Mesenchymal stem cell (in vitro differentiated cells and primary cell): ENCODE results near the gene DBH.

Experiments
- DNase-seq: peaks from one replicate; pipeline ENCODE4 v3.0.0-alpha.2; 2013
- H2AFZ ChIP-seq: one replicate; pipeline ENCODE4 v1.6.1; 2013; ENCODE audit warnings: low read depth, mild to moderate bottlenecking, control low read depth, inconsistent platforms, low read length, moderate library complexity
- H2AK5ac ChIP-seq: 2 replicates; pipeline ENCODE4 v1.6.1; 2013; ENCODE audit warnings: low read length, moderate library complexity, mild to moderate bottlenecking, inconsistent platforms; ENCODE audit not compliant: severe bottlenecking
- H2BK120ac ChIP-seq: one replicate; pipeline ENCODE4 v1.6.1; 2013; ENCODE audit warnings: low read depth, mild to moderate bottlenecking, inconsistent platforms, low read length, moderate library complexity
- H2BK12ac ChIP-seq, 2 experiments: one replicate each; pipeline ENCODE4 v1.6.1; 2013; ENCODE audit warnings: inconsistent platforms in 2 of 2, low read length in 2 of 2, mild to moderate bottlenecking in 2 of 2, moderate library complexity in 2 of 2, control low read depth in 1 of 2
- H2BK15ac ChIP-seq: one replicate; pipeline ENCODE4 v1.6.1; 2013; ENCODE audit warnings: mild to moderate bottlenecking, low read depth, inconsistent platforms; ENCODE audit not compliant: poor library complexity, severe bottlenecking
- H2BK5ac ChIP-seq: 2 replicates; pipeline ENCODE4 v1.6.1; 2013; ENCODE audit warnings: low read depth, mild to moderate bottlenecking, low read length, control low read depth, inconsistent platforms; ENCODE audit not compliant: poor library complexity, severe bottlenecking
- H3K14ac ChIP-seq, 2 experiments: one replicate each; pipeline ENCODE4 v1.6.1; 2013; ENCODE audit warnings: inconsistent platforms in 2 of 2, low read length in 2 of 2, control low read depth in 1 of 2, mild to moderate bottlenecking in 1 of 2, moderate library complexity in 1 of 2
- H3K18ac ChIP-seq, 2 experiments: one replicate each; pipeline ENCODE4 v1.6.1; 2013; ENCODE audit warnings: inconsistent platforms in 2 of 2, low read length in 2 of 2, control low read depth in 1 of 2, low read depth in 1 of 2, mild to moderate bottlenecking in 1 of 2
- H3K23ac ChIP-seq, 2 experiments: one replicate each; pipeline ENCODE4 v1.6.1; 2013; ENCODE audit warnings: inconsistent platforms in 2 of 2, low read length in 2 of 2, mild to moderate bottlenecking in 2 of 2, moderate library complexity in 2 of 2, control low read depth in 1 of 2
- H3K27ac ChIP-seq: 2 replicates; pipeline ENCODE4 v1.5.1; 2013; ENCODE audit warnings: mild to moderate bottlenecking, moderate library complexity, low read length, control low read depth, inconsistent platforms; ENCODE audit not compliant: poor library complexity, severe bottlenecking
- H3K27me3 ChIP-seq, 2 experiments: 2 replicates each; pipeline versions ENCODE4 v1.6.1 to v1.7.0; 2013; ENCODE audit warnings: low read length in 2 of 2, mild to moderate bottlenecking in 2 of 2, moderate library complexity in 2 of 2, control low read depth in 1 of 2, inconsistent platforms in 1 of 2; ENCODE audit not compliant: control insufficient read depth in 1 of 2, insufficient read depth in 1 of 2
- H3K36me3 ChIP-seq, 2 experiments: 2 replicates each; pipeline versions ENCODE4 v1.6.1 to v1.7.0; 2013; ENCODE audit warnings: low read length in 2 of 2, control low read depth in 1 of 2, inconsistent platforms in 1 of 2, low read depth in 1 of 2, mild to moderate bottlenecking in 1 of 2; ENCODE audit not compliant: insufficient read depth in 2 of 2, control insufficient read depth in 1 of 2
- H3K4ac ChIP-seq, 2 experiments: one replicate each; pipeline ENCODE4 v1.6.1; 2013; ENCODE audit warnings: inconsistent platforms in 2 of 2, low read length in 2 of 2, mild to moderate bottlenecking in 2 of 2, moderate library complexity in 2 of 2, control low read depth in 1 of 2, low read depth in 1 of 2
- H3K4me1 ChIP-seq: 2 replicates; pipeline ENCODE4 v1.6.1; 2013; ENCODE audit warnings: low read depth, low read length, control low read depth; ENCODE audit not compliant: control insufficient read depth, insufficient read depth
- H3K4me2 ChIP-seq: 2 replicates; pipeline ENCODE4 v1.6.1; 2013; ENCODE audit warnings: low read length, mild to moderate bottlenecking, inconsistent platforms; ENCODE audit not compliant: poor library complexity, severe bottlenecking
- H3K4me3 ChIP-seq, 2 experiments: 2 replicates each; pipeline versions ENCODE4 v1.5.1 to v1.7.0; 2013; ENCODE audit warnings: low read length in 2 of 2, mild to moderate bottlenecking in 2 of 2, control low read depth in 1 of 2, low read depth in 1 of 2; ENCODE audit not compliant: insufficient read depth in 1 of 2
- H3K79me1 ChIP-seq: replicated peaks from 2 replicates; pipeline ENCODE4 v1.6.1; 2013; ENCODE audit warnings: mild to moderate bottlenecking, control low read depth, low read length, inconsistent platforms; ENCODE audit not compliant: poor library complexity, severe bottlenecking
- H3K9ac ChIP-seq: 2 replicates; pipeline ENCODE4 v1.7.0; 2013; ENCODE audit warnings: mild to moderate bottlenecking, low read length, moderate library complexity
- H3K9me3 ChIP-seq: 2 replicates; pipeline ENCODE4 v1.7.0; 2013; ENCODE audit warnings: mild to moderate bottlenecking, low read length; ENCODE audit not compliant: control insufficient read depth
- H4K8ac ChIP-seq: one replicate; pipeline ENCODE4 v1.6.1; 2013; ENCODE audit warnings: inconsistent platforms, mild to moderate bottlenecking, low read length, moderate library complexity
- H4K91ac ChIP-seq: one replicate; pipeline ENCODE4 v1.6.1; 2013; ENCODE audit warnings: mild to moderate bottlenecking, low read length, inconsistent platforms
- WGBS: methylation state at CpG from one replicate; pipeline ENCODE4 v1.1.7; 2013; ENCODE audit warnings: mixed read lengths; 5-methylcytosine and 5-hydroxymethylcytosine counted together

The DBH gene

GRCh38 chr9:133661846-133662540, 25.8 kb downstream of the DBH start:
- WGBS: 93% methylated on average over 24 of the region's 26 CpGs
- H2AK5ac ChIP-seq: no peak overlapping the region
- no peak overlapping the region for H3K4me3 ChIP-seq
- no peak overlapping the region for H2BK120ac ChIP-seq
- H3K9me3 ChIP-seq: no peaks in the 10 kb centered on the region
- no peak overlapping the region for H2BK5ac ChIP-seq
- H2BK15ac ChIP-seq: no peak overlapping the region
- DNase-seq: no peak
- no peak overlapping the region for H2AFZ ChIP-seq
- H4K8ac ChIP-seq: no peak overlapping the region
- H2BK12ac ChIP-seq: no peak overlapping the region
- H3K18ac ChIP-seq: no peak overlapping the region
- no peak overlapping the region for H3K4ac ChIP-seq
- no peak overlapping the region for H3K14ac ChIP-seq
- no peaks in the 10 kb centered on the region for H3K36me3 ChIP-seq
- H4K91ac ChIP-seq: no peak overlapping the region
- H3K23ac ChIP-seq: no peak overlapping the region
- H3K4me2 ChIP-seq: no peak overlapping the region
- no peak overlapping the region for H3K27ac ChIP-seq
- H3K27me3 ChIP-seq: peaks cover 74 to 77% of the 10 kb centered on the region in 2 experiments
- no peaks in the 10 kb centered on the region for H3K79me1 ChIP-seq
- peaks cover 15% of the 10 kb centered on the region for H3K4me1 ChIP-seq
- no peak overlapping the region for H3K9ac ChIP-seq

GRCh38 chr9:133664173-133665050, 28.2 kb downstream of the DBH start:
- Histone ChIP-seq H3K4me2 (no peak overlapping the region), H3K27me3 (peaks cover 56 to 60% of the 10 kb centered on the region in 2 experiments), H3K4me1 (peaks cover 2% of the 10 kb centered on the region), H3K4me3 (no peak overlapping the region), H4K91ac (no peak overlapping the region), H2AFZ (no peak overlapping the region), H2BK120ac (no peak overlapping the region), H3K9ac (no peak overlapping the region), H3K18ac (no peak overlapping the region), H3K27ac (no peak overlapping the region), H4K8ac (no peak overlapping the region), H3K36me3 (no peaks in the 10 kb centered on the region), H3K23ac (peak overlapping the region in 1 of 2 experiments; percentile 18), H2BK5ac (no peak overlapping the region), H3K79me1 (no peaks in the 10 kb centered on the region), H3K14ac (no peak overlapping the region), H3K4ac (no peak overlapping the region), H3K9me3 (no peaks in the 10 kb centered on the region), H2AK5ac (no peak overlapping the region), H2BK15ac (no peak overlapping the region), H2BK12ac (no peak overlapping the region)
- WGBS: 85% methylated on average over 27 of the region's 27 CpGs
- DNase-seq: no peak

GRCh38 chr9:133665096-133665495, 28.9 kb downstream of the DBH start:
- no peak overlapping the region for H3K23ac ChIP-seq
- no peak overlapping the region for H2BK5ac ChIP-seq
- no peak overlapping the region for H3K4me3 ChIP-seq
- H3K27me3 ChIP-seq: peaks cover 53 to 54% of the 10 kb centered on the region in 2 experiments
- no peak overlapping the region for H3K27ac ChIP-seq
- no peaks in the 10 kb centered on the region for H3K79me1 ChIP-seq
- H2BK15ac ChIP-seq: no peak overlapping the region
- no peak overlapping the region for H3K9ac ChIP-seq
- 96% methylated on average over 12 of the region's 13 CpGs for WGBS
- no peak overlapping the region for H4K8ac ChIP-seq
- no peak overlapping the region for H3K18ac ChIP-seq
- no peak overlapping the region for H2BK120ac ChIP-seq
- DNase-seq: no peak
- H3K14ac ChIP-seq: no peak overlapping the region
- H2AK5ac ChIP-seq: no peak overlapping the region
- H3K4ac ChIP-seq: no peak overlapping the region
- no peaks in the 10 kb centered on the region for H3K9me3 ChIP-seq
- H3K4me2 ChIP-seq: no peak overlapping the region
- H3K4me1 ChIP-seq: peaks cover 2% of the 10 kb centered on the region
- no peak overlapping the region for H2BK12ac ChIP-seq
- no peak overlapping the region for H4K91ac ChIP-seq
- H2AFZ ChIP-seq: no peak overlapping the region
- no peaks in the 10 kb centered on the region for H3K36me3 ChIP-seq

- Histone ChIP-seq H3K27ac (no peak overlapping the region), H3K9me3 (no peaks in the 10 kb centered on the region), H3K4me3 (no peak overlapping the region), H3K79me1 (no peaks in the 10 kb centered on the region), H3K36me3 (no peaks in the 10 kb centered on the region), H3K4me1 (peaks cover 2% of the 10 kb centered on the region), H2AK5ac (no peak overlapping the region), H3K14ac (peak overlapping the region in 1 of 2 experiments; percentile 81), H4K8ac (no peak overlapping the region), H2BK15ac (no peak overlapping the region), H3K9ac (no peak overlapping the region), H2BK12ac (no peak overlapping the region), H3K18ac (no peak overlapping the region), H3K23ac (no peak overlapping the region), H3K4ac (no peak overlapping the region), H2BK120ac (no peak overlapping the region), H4K91ac (no peak overlapping the region), H2AFZ (no peak overlapping the region), H3K27me3 (peaks cover 49% of the 10 kb centered on the region in 2 experiments), H2BK5ac (no peak overlapping the region), H3K4me2 (no peak overlapping the region)
- 97% methylated on average over 9 of the region's 12 CpGs for WGBS
- DNase-seq: no peak
Observed at GRCh38 chr9:133665535-133665934, 29.4 kb downstream of the DBH start.
